Glutamatergic neuron (in vitro differentiated cells): ENCODE results near the gene SH3GL1. TPM values are rescaled to one million over a fixed set of nuclear protein-coding genes. Genes with fewer than 3 reads are reported as not detected.

Experiments
- DNase-seq: peaks from one replicate; pipeline ENCODE4 v3.0.0; 2022
- H3K27ac Mint-ChIP-seq: one replicate; pipeline ENCODE4 v1.8.0; 2020; ENCODE audit warnings: mild to moderate bottlenecking, mixed read lengths, inconsistent platforms; ENCODE audit not compliant: unreplicated experiment
- H3K27me3 Mint-ChIP-seq: one replicate; pipeline ENCODE4 v1.8.0; 2020; ENCODE audit warnings: mild to moderate bottlenecking, moderate library complexity, mixed read lengths, inconsistent platforms; ENCODE audit not compliant: unreplicated experiment
- H3K36me3 Mint-ChIP-seq: one replicate; pipeline ENCODE4 v1.8.0; 2020; ENCODE audit warnings: mild to moderate bottlenecking, mixed read lengths, inconsistent platforms; ENCODE audit not compliant: unreplicated experiment
- H3K4me1 Mint-ChIP-seq: one replicate; pipeline ENCODE4 v1.8.0; 2020; ENCODE audit warnings: mild to moderate bottlenecking, low read depth, mixed read lengths, inconsistent platforms; ENCODE audit not compliant: unreplicated experiment
- H3K4me3 Mint-ChIP-seq: one replicate; pipeline ENCODE4 v1.8.0; 2020; ENCODE audit warnings: mild to moderate bottlenecking, mixed read lengths, inconsistent platforms; ENCODE audit not compliant: unreplicated experiment
- H3K9me3 Mint-ChIP-seq: one replicate; pipeline ENCODE4 v1.8.0; 2020; ENCODE audit warnings: mild to moderate bottlenecking, moderate library complexity, mixed read lengths, inconsistent platforms; ENCODE audit not compliant: unreplicated experiment
- total RNA-seq: library from RNA; stranded (reverse); fragmentation: NEBNext Ultra II Directional; extraction: Animal tissue kit (Norgen Biotek cat#: 25700); gene quantifications from one replicate; pipeline ENCODE4 v1.2.1, GENCODE V29; 2021; ENCODE audit not compliant: unreplicated experiment
- TF ChIP-seq, protein P1 (sequence below): fragments of 200-600 bp; sonication (generic); IDR thresholded peaks from one replicate; pipeline ENCODE4 v1.5.0; 2021; ENCODE audit not compliant: partially characterized antibody, unreplicated experiment

Gene SH3GL1
- total RNA-seq, 1 donor from 2014 or later, result 56.3 TPM

DNA sequence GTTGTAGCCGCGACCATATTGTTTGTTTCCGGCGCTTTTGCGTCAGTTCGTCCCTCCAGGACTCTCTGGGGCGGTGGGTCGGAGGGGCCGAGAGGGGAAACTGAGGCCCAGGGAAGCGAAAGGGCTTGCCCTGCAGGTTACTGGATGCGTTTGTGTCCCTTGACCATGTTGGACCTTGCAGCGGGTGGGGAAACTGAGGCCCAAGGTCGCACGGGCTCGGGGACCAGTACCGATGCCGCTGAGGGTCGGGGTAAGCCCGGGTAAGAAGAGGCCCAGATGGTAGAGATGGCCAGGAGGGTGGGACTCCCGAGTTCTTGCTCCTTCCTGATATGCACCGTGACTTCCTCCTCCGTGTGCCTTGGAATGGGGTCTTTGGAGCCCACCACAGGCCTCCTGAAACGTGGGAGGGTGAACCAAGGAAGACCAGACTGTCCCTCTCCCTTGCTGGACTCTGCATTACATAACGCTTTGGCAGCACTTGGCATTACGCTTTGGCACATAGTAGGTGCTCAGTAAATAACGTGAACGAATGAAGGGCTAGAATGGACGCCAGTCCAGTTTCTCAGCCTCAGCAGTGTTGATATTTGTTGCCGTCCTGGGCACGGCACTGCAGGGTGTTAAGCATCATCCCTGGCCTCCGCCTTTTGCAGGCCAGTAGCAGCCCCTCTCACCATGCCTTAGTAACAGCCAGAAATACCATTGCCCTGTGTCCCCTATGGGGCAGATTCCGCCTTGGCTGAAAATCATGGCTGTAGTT lies 2.8 kb upstream of the SH3GL1 start:
- peak overlapping the region; percentile 88 for H3K4me3 Mint-ChIP-seq
- H3K27ac Mint-ChIP-seq, result peak overlapping the region; percentile 48
- peaks cover 2% of the 10 kb centered on the region for H3K27me3 Mint-ChIP-seq
- no peaks in the 10 kb centered on the region for H3K9me3 Mint-ChIP-seq
- H3K4me1 Mint-ChIP-seq, result peaks cover 5% of the 10 kb centered on the region
- H3K36me3 Mint-ChIP-seq, result no peaks in the 10 kb centered on the region
- TF ChIP-seq, protein P1, sequence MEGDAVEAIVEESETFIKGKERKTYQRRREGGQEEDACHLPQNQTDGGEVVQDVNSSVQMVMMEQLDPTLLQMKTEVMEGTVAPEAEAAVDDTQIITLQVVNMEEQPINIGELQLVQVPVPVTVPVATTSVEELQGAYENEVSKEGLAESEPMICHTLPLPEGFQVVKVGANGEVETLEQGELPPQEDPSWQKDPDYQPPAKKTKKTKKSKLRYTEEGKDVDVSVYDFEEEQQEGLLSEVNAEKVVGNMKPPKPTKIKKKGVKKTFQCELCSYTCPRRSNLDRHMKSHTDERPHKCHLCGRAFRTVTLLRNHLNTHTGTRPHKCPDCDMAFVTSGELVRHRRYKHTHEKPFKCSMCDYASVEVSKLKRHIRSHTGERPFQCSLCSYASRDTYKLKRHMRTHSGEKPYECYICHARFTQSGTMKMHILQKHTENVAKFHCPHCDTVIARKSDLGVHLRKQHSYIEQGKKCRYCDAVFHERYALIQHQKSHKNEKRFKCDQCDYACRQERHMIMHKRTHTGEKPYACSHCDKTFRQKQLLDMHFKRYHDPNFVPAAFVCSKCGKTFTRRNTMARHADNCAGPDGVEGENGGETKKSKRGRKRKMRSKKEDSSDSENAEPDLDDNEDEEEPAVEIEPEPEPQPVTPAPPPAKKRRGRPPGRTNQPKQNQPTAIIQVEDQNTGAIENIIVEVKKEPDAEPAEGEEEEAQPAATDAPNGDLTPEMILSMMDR, result no peak
- no peak for DNase-seq

DNA sequence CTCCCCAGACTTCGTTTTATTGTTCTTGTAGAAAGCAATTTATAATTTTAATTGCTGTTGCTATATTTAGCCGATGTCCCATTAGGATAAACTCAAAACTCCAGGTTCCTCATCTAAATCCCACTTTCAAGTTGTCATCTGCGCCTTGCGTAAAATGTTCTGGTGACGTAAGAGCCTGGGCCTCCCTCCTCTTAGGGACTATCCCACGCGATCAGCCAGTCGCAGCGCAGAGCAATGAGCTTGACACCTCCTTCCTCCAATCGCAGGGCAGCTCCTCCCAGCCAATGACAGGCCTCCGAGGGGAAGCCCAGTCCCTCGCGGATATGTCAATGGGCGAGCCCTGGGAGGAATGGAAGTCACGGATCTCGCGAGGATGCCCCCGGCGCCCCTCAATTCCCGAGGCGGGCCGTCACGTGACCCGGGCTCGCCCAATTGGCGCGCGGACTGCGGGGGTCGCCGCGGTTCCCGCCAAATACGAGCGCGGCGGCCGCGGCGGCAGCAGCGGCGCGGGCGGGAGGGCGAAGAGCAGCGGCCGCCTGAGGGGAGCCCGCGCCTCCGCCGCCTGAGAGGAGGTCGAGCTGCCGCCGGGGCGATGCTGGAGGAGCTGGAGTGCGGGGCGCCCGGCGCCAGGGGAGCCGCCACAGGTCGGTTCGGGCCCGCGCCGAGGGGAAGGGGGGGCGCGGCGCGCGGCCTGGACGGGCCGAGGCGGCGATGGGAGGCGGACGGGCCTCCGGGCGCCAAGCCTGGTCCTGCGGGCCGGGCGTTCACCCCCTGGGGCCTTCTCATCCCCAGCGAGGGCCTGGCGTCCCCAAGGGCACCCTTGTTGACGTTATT lies 2.0 kb upstream of the SH3GL1 start, which contains the start of gene CHAF1A:
TSS of gene CHAF1A (plus strand) at position 470 of the 834 bp plus-strand sequence. CDS start at position 593, 123 bp downstream.
- H3K27ac Mint-ChIP-seq, result peak within 1 kb of the TSS; percentile 75
- peaks cover 5% of the 10 kb centered on the region for H3K4me1 Mint-ChIP-seq
- TF ChIP-seq, protein P1, result no peak
- no peaks in the 10 kb centered on the region for H3K9me3 Mint-ChIP-seq
- peaks cover 2% of the 10 kb centered on the region for H3K27me3 Mint-ChIP-seq
- peak within 1 kb of the TSS; percentile 88 for H3K4me3 Mint-ChIP-seq
- no peaks in the 10 kb centered on the region for H3K36me3 Mint-ChIP-seq
- DNase-seq, result peak; percentile 99

GRCh38 chr19:4401769-4402170 lies 1.4 kb upstream of the SH3GL1 start:
- Mint-ChIP-seq H3K4me3 (peak overlapping the region; percentile 86), H3K27me3 (peaks cover 2% of the 10 kb centered on the region), H3K4me1 (peaks cover 9% of the 10 kb centered on the region), H3K27ac (peak overlapping the region; percentile 75), H3K36me3 (no peaks in the 10 kb centered on the region), H3K9me3 (no peaks in the 10 kb centered on the region)
- no peak for DNase-seq
- TF ChIP-seq, protein P1, result peak; percentile 16

- Mint-ChIP-seq H3K4me3 (peak overlapping the region; percentile 93), H3K27me3 (peaks cover 2% of the 10 kb centered on the region)
Observed at GRCh38 chr19:4399812-4400134, 574 bp downstream of the SH3GL1 start.

More at GRCh38 chr19:4399812-4400134, 574 bp downstream of the SH3GL1 start:
- no peak for DNase-seq
- Mint-ChIP-seq H3K9me3 (no peaks in the 10 kb centered on the region), H3K27ac (peak overlapping the region; percentile 87), H3K36me3 (no peaks in the 10 kb centered on the region), H3K4me1 (peaks cover 12% of the 10 kb centered on the region)
- TF ChIP-seq, protein P1, result no peak
